GM21786 (cell line): ENCODE data around the gene FBXL14.
"Not testable (repeated sequence)": the region's sequence is repeated elsewhere in the genome, so short reads cannot be mapped to it uniquely, and the experiment has no call there.

Source experiments
- ATAC-seq: cut with Tn5 transposase; IDR thresholded peaks from one replicate; pipeline ENCODE4 v1.9.1; 2021; ENCODE audit not compliant: unreplicated experiment

The FBXL14 gene

GRCh38 chr12:1620092-1620491 lies 25.7 kb upstream of the FBXL14 start:
- ATAC-seq: no peak

- no peak for ATAC-seq
These were observed 25.2 kb upstream of the FBXL14 start for GRCh38 chr12:1619587-1619986.

DNA sequence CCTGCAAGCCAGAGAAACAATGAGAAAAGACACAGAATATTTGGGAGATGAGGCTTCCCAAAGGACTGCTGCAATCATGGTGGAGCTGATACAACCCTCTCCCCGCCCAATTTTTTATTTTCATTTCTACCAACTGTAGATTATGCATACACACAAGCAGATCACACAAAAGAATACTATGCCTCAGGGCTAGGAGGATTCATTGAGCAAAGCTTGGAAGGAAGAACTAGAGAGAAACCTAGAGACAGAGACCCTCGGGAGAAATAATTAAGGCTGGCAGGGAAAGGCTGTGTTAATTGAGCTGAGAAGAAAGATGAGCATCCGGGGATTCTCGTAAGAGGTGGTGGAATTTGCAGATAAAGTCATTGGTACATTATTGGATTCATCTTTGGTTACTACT lies 24.8 kb upstream of the FBXL14 start:
- no peak for ATAC-seq

DNA sequence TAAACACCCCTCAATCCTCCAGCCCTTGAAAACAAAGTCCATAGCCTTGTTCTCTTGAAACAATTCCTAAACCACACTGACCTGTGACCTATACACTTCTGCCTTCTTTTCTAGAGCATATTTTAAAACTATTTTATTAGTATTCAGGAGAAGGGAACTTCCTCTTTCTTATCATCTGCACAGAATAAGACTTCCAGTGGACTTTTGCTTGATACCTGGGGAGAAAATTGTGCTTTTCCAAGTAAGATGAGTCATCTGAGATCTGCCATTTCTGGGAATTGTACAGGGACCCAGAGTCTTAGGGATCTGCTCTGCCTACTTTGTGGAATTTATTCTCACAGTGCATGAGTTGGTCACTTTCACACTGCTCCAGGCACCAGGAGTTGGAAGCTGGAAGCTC lies 24.1 kb upstream of the FBXL14 start:
- no peak for ATAC-seq

GRCh38 chr12:1616233-1617066 lies 22.1 kb upstream of the FBXL14 start:
- no peak for ATAC-seq

- ATAC-seq: no peak
These were observed 20.0 kb upstream of the FBXL14 start for GRCh38 chr12:1614360-1614759.

DNA sequence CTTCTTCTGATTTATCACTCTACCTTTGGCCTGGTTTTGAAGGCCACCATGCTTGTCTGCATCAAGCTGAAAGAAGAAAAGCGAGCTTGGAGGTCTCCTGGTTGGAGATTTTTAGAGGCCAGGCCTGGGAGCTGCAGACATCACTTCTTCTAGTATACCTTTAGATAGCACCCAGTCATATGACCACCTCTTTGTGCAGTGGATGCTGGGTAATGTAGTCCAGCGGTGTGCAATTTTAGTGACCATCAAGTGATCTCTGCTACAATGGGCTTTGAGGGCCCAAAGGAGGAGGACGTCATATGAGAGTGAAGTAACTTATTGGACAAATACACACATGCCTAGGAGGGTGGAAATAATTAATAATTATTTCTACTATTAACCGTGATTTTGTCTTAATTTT lies 19.5 kb upstream of the FBXL14 start:
- ATAC-seq: no peak

GRCh38 chr12:1611803-1612572 lies 17.6 kb upstream of the FBXL14 start:
- ATAC-seq: no peak

- no peak for ATAC-seq
These were observed 15.8 kb upstream of the FBXL14 start for GRCh38 chr12:1610072-1610643.

- ATAC-seq: no peak
These were observed 14.3 kb upstream of the FBXL14 start for GRCh38 chr12:1608713-1609119.

DNA sequence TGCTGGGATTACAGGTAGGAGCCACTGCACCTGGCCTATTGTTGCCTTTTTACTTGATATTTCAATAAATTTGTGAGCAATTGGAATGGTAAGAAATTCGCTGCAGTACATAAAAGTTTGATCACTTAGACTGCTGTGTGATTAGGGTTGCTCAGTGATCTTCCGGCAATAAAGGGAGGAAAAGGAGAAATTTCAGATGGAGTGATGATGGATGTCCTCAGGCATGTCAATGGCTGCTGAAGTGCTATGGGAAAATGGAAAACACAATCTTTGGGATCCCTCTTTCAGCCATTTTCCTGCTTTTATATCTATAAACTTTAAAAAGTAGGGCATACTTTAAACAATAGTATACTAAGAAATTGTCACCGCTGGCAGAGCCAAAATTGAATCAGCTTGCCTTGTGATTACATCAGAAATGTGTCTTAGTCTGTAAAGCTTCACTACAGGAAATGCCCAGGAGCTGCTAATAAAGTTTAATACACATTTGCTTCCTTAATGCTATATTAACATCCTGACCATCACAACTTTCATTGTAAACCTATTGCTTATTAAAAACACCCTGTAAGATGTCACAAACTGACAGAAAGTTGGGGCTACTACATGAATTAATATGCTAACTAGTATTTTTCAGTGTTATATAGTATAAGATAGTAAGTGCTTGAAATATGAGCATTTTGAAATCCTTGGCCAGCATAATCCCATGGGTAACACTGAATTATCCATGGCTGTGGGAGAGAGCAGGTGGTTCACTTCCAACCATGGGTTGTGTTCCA lies 13.7 kb upstream of the FBXL14 start:
- no peak for ATAC-seq

DNA sequence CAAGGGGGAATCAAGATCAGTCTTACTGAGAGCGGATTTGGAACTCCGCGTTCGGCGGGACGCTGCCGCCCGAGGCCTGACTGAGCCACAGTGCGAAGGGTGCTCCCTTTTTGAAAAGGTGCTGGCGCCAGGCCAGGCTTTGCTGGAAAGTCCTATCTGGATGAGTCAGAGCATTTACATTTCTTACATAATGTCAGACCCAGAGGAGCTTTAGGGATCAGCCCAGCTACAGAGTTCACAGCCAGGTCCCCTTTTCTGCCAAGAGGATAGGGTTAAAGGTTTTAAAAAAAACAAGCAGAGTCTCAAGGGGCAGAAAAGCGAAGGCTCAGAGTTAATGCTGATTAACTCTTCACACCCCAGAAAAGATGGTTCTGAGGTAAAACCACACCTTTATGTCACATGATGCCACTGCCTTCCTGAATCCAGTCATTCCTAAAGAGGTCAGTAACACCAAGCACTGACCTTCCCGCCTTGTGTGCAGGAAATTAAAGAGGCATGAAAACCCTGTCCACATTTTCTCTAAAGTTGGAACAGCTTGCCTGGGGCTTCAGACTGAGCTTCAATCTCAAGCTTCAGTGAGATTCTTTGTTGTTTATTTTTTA lies 11.7 kb upstream of the FBXL14 start:
- peak; percentile 69 for ATAC-seq

DNA sequence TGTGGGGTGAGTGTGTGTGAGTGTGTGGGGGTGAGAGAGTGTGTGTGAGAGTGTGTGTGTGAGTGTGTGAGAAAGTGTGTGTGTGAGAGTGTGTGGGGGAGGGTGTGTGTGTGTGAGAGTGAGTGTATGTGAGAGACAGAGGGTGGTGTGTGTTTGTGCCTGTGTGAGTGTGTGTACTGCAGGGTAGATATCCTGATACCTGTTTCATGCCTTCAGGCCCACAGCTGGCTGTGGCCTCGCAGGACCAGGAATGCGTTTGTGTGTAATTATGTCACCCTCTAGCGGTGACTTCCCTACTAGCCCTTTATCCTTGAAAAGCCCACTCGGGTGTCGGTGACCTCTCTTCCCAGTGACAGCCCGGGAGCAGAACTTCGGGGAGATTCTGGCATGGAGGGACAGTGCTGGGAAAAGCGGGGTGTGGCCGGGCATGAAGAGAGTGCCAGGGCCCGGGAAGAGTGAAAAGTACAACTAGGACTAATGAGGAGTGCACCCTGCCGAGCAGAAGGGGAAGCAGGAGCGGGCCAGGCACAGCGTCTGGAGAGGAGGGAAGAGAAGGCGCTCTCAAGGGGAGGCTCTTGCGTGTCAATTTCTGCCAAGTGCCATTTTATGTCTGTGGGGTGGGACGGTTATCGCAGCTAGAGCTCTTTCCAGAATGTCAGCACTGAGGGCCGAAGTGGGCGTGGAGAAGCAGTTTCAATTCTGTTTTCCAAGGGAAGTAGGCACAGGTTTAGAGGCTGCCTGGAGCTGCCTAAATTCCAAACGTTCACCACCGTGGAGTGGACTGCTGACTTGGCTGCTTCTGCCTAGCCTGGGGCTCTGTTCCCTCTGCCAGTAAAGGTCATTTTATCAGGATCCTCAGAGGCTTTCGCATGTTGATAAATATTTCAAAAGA lies 11.0 kb upstream of the FBXL14 start:
- peak; percentile 41 for ATAC-seq

GRCh38 chr12:1604464-1604863 lies 10.1 kb upstream of the FBXL14 start:
- no peak for ATAC-seq

DNA sequence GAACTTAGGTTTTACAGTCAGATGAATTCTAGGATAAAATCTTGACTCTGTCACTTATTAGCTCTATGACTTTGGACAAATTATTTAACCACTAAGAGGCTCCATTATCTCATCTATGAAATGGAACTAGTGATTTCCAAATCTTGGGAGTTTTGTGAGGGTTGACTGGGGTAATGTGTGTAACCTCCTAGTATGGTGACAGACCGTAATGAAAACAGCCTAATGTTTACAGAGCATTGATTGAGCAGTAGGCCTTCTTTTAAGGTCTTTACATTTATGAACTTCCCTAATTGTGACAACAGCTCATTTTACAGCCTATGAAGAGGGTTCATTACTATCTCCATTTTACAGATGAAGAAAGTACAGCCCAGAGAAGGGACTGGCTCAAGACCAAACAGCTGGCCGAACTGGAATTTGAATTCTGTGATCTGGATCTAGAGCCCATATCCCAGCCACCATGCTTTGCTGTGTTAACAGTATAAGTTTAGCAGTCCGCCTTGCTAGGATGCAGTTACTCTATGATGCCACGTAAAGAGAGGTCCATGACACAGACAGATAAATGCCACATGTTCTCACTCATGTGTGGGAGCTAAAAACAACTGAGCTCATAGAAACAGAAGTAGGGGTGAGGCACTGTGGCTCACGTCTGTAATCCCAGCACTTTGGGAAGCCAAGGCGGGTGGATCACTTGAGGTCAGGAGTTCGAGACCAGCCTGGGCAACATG lies 9.1 kb upstream of the FBXL14 start:
- no peak for ATAC-seq

- not testable (repeated sequence) for ATAC-seq
These were observed 8.3 kb upstream of the FBXL14 start for GRCh38 chr12:1602706-1603105.

DNA sequence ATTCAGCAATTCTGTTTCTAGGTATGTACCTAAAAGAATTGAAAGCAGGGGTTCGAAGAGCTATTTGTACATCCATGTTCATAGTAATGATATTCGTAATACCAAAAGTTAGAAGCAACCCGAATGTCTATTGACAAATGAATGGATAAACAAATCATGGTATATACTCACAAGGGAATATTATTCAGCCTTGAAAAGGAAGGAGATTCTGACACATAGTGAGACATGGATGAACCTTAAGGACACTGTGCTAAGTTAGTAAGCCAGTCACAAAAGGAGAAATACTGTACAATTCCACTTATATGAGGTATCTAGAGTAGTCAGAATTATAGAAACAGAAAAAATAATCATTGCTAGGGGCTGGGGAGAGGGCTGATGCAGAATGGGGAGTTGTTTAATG lies 4.4 kb upstream of the FBXL14 start:
- ATAC-seq: no peak

- no peak for ATAC-seq
These were observed 1.4 kb upstream of the FBXL14 start for GRCh38 chr12:1595690-1596347.
